Osteocyte (in vitro differentiated cells): Measurements from ENCODE around the gene MCHR2. TPM values are rescaled to one million over a fixed set of nuclear protein-coding genes. Genes with fewer than 3 reads are reported as not detected.
"Not testable (repeated sequence)": the region's sequence is repeated elsewhere in the genome, so short reads cannot be mapped to it uniquely, and the experiment has no call there.

Experiments
- DNase-seq: peaks from one replicate; pipeline ENCODE4 v3.0.0; 2021; ENCODE audit warnings: mixed read lengths; ENCODE audit not compliant: unreplicated experiment; ENCODE audit errors: extremely low spot score
- H3K27ac Mint-ChIP-seq: one replicate; pipeline ENCODE4 v1.8.0; 2021; ENCODE audit warnings: mild to moderate bottlenecking, mixed read lengths; ENCODE audit not compliant: unreplicated experiment
- H3K27me3 Mint-ChIP-seq: one replicate; pipeline ENCODE4 v1.8.0; 2021; ENCODE audit warnings: mixed read lengths; ENCODE audit not compliant: unreplicated experiment
- H3K36me3 Mint-ChIP-seq: one replicate; pipeline ENCODE4 v1.8.0; 2021; ENCODE audit warnings: mixed read lengths; ENCODE audit not compliant: unreplicated experiment
- H3K4me1 Mint-ChIP-seq: one replicate; pipeline ENCODE4 v1.8.0; 2021; ENCODE audit warnings: mixed read lengths; ENCODE audit not compliant: unreplicated experiment
- H3K4me3 Mint-ChIP-seq: one replicate; pipeline ENCODE4 v1.8.0; 2021; ENCODE audit warnings: mild to moderate bottlenecking, moderate library complexity, mixed read lengths; ENCODE audit not compliant: unreplicated experiment
- H3K9me3 Mint-ChIP-seq: one replicate; pipeline ENCODE4 v1.8.0; 2021; ENCODE audit warnings: mixed read lengths; ENCODE audit not compliant: unreplicated experiment
- long read RNA-seq: library from polyadenylated mRNA; unstranded; transcript quantifications from one replicate; pipeline ENCODE4 v2.0.0, GENCODE V29; 2021
- total RNA-seq: library from RNA; stranded (reverse); gene quantifications from 2 replicates; pipeline ENCODE4 v1.2.1, GENCODE V29; 2021
- TF ChIP-seq, protein P1 (sequence below): fragments of 200-600 bp; sonication (generic); IDR thresholded peaks from 2 replicates; pipeline ENCODE4 v1.5.0; 2021; ENCODE audit warnings: antibody characterized with exemption, mild to moderate bottlenecking, moderate library complexity

Gene MCHR2, protein sequence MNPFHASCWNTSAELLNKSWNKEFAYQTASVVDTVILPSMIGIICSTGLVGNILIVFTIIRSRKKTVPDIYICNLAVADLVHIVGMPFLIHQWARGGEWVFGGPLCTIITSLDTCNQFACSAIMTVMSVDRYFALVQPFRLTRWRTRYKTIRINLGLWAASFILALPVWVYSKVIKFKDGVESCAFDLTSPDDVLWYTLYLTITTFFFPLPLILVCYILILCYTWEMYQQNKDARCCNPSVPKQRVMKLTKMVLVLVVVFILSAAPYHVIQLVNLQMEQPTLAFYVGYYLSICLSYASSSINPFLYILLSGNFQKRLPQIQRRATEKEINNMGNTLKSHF
- total RNA-seq: not detected in 2 replicates
- long read RNA-seq: 0 reads

DNA sequence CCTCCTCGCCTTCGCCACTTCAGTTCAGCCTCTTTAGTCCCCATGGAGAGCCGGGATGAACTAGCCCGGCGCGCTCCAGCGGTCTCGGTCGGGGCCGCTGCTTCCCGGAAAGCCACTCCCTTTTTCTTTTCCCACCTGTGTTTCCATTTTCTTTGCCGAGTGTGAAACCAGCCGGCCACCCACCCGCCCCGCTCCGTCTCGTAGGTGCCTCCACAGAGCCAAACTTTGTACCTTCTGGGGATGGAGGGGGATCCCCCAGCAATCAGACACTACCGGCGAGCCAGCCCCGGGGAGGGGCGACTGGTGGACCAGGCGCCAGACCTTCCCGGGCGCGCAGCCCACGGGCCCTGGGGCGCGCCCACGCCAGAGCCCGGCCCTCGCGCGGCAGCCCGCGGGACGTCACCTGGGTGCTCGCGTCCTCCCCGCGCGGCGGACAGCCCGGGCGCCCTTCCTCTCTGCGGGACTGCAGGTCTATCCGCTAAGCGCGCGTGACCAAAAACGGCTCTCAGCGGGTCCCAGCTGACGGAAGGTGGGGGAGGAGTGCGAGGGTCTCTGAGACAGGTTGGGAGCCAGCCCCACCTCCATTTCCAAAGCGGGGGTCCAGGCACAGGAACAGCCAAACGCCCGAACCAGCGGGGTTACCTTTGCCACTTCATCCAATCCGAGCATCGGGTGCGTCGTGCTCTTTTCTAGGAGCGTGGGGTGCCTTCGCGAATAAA is at the start of gene MCHR2:
TSS of gene MCHR2 (minus strand) at position 691 of the 719 bp plus-strand sequence. CDS start 38,076 bp downstream, outside the sequence.
- no peak for DNase-seq
- TF ChIP-seq, protein P1, sequence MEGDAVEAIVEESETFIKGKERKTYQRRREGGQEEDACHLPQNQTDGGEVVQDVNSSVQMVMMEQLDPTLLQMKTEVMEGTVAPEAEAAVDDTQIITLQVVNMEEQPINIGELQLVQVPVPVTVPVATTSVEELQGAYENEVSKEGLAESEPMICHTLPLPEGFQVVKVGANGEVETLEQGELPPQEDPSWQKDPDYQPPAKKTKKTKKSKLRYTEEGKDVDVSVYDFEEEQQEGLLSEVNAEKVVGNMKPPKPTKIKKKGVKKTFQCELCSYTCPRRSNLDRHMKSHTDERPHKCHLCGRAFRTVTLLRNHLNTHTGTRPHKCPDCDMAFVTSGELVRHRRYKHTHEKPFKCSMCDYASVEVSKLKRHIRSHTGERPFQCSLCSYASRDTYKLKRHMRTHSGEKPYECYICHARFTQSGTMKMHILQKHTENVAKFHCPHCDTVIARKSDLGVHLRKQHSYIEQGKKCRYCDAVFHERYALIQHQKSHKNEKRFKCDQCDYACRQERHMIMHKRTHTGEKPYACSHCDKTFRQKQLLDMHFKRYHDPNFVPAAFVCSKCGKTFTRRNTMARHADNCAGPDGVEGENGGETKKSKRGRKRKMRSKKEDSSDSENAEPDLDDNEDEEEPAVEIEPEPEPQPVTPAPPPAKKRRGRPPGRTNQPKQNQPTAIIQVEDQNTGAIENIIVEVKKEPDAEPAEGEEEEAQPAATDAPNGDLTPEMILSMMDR: no peak
- peak within 1 kb of the TSS; percentile 74 for H3K4me3 Mint-ChIP-seq
- no peaks in the 10 kb centered on the region for H3K36me3 Mint-ChIP-seq
- no peaks in the 10 kb centered on the region for H3K9me3 Mint-ChIP-seq
- peaks cover 13% of the 10 kb centered on the region for H3K4me1 Mint-ChIP-seq
- peaks cover 65% of the 10 kb centered on the region for H3K27me3 Mint-ChIP-seq
- H3K27ac Mint-ChIP-seq: peak within 1 kb of the TSS; percentile 16

GRCh38 chr6:100038546-100038945 is 44.5 kb upstream of the MCHR2 start:
- H3K27me3 Mint-ChIP-seq: peaks cover 16% of the 10 kb centered on the region
- not testable (repeated sequence) for H3K4me1 Mint-ChIP-seq, H3K27ac Mint-ChIP-seq, H3K36me3 Mint-ChIP-seq, DNase-seq, H3K4me3 Mint-ChIP-seq
- peaks cover 16% of the 10 kb centered on the region for H3K9me3 Mint-ChIP-seq

GRCh38 chr6:100035873-100036653 is 42.0 kb upstream of the MCHR2 start:
- Mint-ChIP-seq H3K36me3 (no peaks in the 10 kb centered on the region), H3K4me3 (no peak overlapping the region), H3K27ac (no peak overlapping the region), H3K27me3 (peaks cover 8% of the 10 kb centered on the region), H3K4me1 (no peaks in the 10 kb centered on the region), H3K9me3 (peaks cover 11% of the 10 kb centered on the region)
- TF ChIP-seq, protein P1: no peak
- no peak for DNase-seq

DNA sequence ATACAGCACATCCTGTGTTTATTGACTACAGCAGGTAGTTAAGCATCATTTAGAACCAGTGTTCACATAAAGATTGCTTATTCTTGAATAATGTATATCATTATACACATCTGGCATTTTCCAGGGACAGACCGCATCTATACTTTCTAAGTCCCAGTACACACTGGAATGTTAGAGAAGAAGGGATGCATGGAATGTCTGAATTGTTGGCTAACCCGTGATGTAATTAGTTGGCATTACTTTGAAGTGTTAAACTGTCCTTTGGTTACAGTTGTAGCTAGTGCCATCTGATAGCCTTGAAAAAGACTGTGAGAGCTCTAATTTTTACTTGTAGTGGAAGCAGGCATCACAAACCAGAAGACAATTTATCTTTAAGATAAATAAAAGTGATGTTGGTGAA is 29.8 kb upstream of the MCHR2 start:
- peaks cover 49% of the 10 kb centered on the region for H3K27me3 Mint-ChIP-seq
- no peak overlapping the region for H3K4me3 Mint-ChIP-seq
- TF ChIP-seq, protein P1: no peak
- H3K36me3 Mint-ChIP-seq: no peaks in the 10 kb centered on the region
- no peaks in the 10 kb centered on the region for H3K4me1 Mint-ChIP-seq
- H3K27ac Mint-ChIP-seq: no peak overlapping the region
- peaks cover 3% of the 10 kb centered on the region for H3K9me3 Mint-ChIP-seq
- no peak for DNase-seq

DNA sequence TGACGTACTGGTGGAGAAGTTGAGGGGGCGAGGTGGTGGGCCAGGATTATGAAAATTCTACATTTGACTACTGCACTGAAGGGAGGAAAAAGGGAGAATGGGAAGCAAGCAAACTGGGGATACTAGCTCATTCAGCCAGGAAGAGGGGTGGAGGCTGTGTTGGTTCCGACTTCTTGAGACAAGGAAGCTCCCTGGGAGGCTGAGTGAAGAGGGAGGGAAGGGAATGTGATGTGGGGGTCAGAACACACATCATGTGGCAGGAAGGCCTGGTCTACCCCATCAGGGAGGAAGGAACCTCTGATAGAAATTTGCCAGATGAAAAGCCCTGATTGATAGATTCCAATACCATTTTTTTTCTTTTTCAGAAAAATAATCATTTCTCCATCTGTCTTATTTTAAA is 28.8 kb upstream of the MCHR2 start:
- peaks cover 13% of the 10 kb centered on the region for H3K9me3 Mint-ChIP-seq
- no peaks in the 10 kb centered on the region for H3K4me1 Mint-ChIP-seq
- TF ChIP-seq, protein P1: no peak
- no peaks in the 10 kb centered on the region for H3K36me3 Mint-ChIP-seq
- DNase-seq: no peak
- no peak overlapping the region for H3K4me3 Mint-ChIP-seq
- H3K27ac Mint-ChIP-seq: no peak overlapping the region
- peaks cover 53% of the 10 kb centered on the region for H3K27me3 Mint-ChIP-seq
